Urinary bladder (tissue), 4 donors: ENCODE measurements around the gene DPP6. TPM values are rescaled to one million over a fixed set of nuclear protein-coding genes. Genes with fewer than 3 reads are reported as not detected.
A peak's percentile ranks its signal among the peaks of the same experiment; 100 is the strongest.
"Not testable (repeated sequence)": the region's sequence is repeated elsewhere in the genome, so short reads cannot be mapped to it uniquely, and the experiment has no call there.

Source experiments
- DNase-seq: peaks from one replicate; pipeline ENCODE4 v3.0.0-alpha.2; 2015; ENCODE audit errors: extremely low spot score
- H3K27ac ChIP-seq: one replicate; pipeline ENCODE4 v1.5.1; 2013; ENCODE audit warnings: low read depth, mild to moderate bottlenecking, moderate library complexity
- H3K36me3 ChIP-seq: one replicate; pipeline ENCODE4 v1.6.1; 2013; ENCODE audit warnings: mild to moderate bottlenecking, moderate library complexity; ENCODE audit not compliant: insufficient read depth
- H3K4me1 ChIP-seq: one replicate; pipeline ENCODE4 v1.6.1; 2013; ENCODE audit warnings: mild to moderate bottlenecking, moderate library complexity; ENCODE audit not compliant: insufficient read depth
- H3K4me3 ChIP-seq: one replicate; pipeline ENCODE4 v1.5.1; 2013; ENCODE audit warnings: low read depth, low read length
- WGBS: extraction: QIAGEN DNeasy Blood & Tissue Kit; methylation state at CpG from one replicate; pipeline ENCODE4 v1.1.7; 2013; 5-methylcytosine and 5-hydroxymethylcytosine counted together
- polyA plus RNA-seq: library from polyadenylated mRNA; stranded (reverse); fragments of 200-250 nt; gene quantifications from one replicate; pipeline ENCODE4 v1.2.3, GENCODE V29; 2013
- total RNA-seq: library from RNA; depleted of rRNA; stranded (reverse); fragments of >200 nt; gene quantifications from one replicate; pipeline ENCODE4 v1.2.3, GENCODE V29; 2014
- donor health status: healthy with polysubstance abuse.
- donor health status: healthy.

DPP6 gene
- total and polyA plus RNA-seq, 2 donors: 1.2 to 2.4 TPM

GRCh38 chr7:154914996-154915380 lies 862.8 kb downstream of the DPP6 start:
- Histone ChIP-seq H3K36me3 (no peaks in the 10 kb centered on the region), H3K27ac (no peak overlapping the region), H3K4me1 (no peaks in the 10 kb centered on the region), H3K4me3 (no peak overlapping the region)
- DNase-seq: no peak
- WGBS: 78% methylated on average over 18 of the region's 18 CpGs

- Histone ChIP-seq H3K4me1 (no peaks in the 10 kb centered on the region), H3K27ac (no peak overlapping the region), H3K36me3 (no peaks in the 10 kb centered on the region), H3K4me3 (no peak overlapping the region)
- WGBS: 91% methylated on average over 4 of the region's 4 CpGs
- DNase-seq: no peak
Measured at GRCh38 chr7:154915600-154915999, 863.4 kb downstream of the DPP6 start.

GRCh38 chr7:154916381-154916780 lies 864.2 kb downstream of the DPP6 start:
- Histone ChIP-seq H3K4me1 (no peaks in the 10 kb centered on the region), H3K4me3 (no peak overlapping the region), H3K36me3 (no peaks in the 10 kb centered on the region), H3K27ac (no peak overlapping the region)
- no peak for DNase-seq
- WGBS: 80% methylated on average over 14 of the region's 14 CpGs

DNA sequence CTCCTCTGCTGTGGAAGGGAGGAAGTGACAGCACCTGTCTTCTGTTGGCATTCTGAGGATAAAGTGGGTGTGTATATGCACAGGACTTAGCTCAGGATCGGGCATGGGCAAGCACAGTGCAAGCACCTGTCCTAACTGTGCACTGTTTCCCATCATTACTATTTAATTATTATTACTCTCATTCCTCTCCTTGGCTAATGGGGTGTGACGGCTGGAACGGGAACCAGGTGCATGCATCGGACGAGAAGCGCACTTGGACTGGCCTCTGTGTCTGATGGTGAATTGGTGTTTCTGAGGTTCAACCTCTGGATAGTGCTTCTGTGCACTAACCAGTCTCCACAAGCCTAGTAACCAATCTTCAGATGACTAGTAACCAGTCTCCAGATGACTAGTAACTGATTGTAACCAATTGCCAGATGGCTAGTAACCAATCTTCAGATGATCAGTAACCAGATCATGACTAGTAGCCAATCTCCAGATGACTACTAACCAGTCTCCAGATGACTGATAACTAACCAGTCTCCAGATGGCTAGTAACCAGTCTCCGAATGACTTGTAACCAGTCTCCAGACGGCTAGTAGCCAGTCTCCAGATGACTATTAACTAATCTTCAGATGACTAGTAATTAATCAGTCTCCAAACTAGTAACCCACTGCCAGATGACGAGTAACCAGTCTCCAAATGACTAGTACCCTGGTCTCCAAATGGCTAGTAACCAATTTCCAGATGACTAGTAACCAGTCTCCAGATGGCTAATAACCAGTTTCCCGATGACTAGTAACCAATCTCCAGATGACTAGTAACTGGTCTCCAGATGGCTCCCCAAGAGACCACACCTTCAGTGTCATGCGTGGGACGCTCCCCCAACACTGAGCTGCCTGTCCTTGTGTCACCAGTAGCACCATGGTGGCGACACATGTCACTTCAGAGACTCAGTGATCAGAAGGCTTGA lies 864.9 kb downstream of the DPP6 start:
- DNase-seq: no peak
- Histone ChIP-seq H3K27ac (no peak overlapping the region), H3K4me1 (no peaks in the 10 kb centered on the region), H3K4me3 (no peak overlapping the region), H3K36me3 (no peaks in the 10 kb centered on the region)
- 85% methylated on average over 13 of the region's 13 CpGs for WGBS

- DNase-seq: no peak
- Histone ChIP-seq H3K4me1 (no peaks in the 10 kb centered on the region), H3K27ac (no peak overlapping the region), H3K4me3 (no peak overlapping the region), H3K36me3 (no peaks in the 10 kb centered on the region)
- WGBS: 73% methylated on average over 7 of the region's 7 CpGs
Measured at GRCh38 chr7:154917808-154918160, 865.6 kb downstream of the DPP6 start.

GRCh38 chr7:154918266-154918665 lies 866.1 kb downstream of the DPP6 start:
- H3K27ac ChIP-seq: no peak overlapping the region
- H3K4me3 ChIP-seq: no peak overlapping the region
- H3K36me3 ChIP-seq: no peaks in the 10 kb centered on the region
- WGBS: 73% methylated on average over 6 of the region's 6 CpGs
- DNase-seq: no peak
- no peaks in the 10 kb centered on the region for H3K4me1 ChIP-seq

DNA sequence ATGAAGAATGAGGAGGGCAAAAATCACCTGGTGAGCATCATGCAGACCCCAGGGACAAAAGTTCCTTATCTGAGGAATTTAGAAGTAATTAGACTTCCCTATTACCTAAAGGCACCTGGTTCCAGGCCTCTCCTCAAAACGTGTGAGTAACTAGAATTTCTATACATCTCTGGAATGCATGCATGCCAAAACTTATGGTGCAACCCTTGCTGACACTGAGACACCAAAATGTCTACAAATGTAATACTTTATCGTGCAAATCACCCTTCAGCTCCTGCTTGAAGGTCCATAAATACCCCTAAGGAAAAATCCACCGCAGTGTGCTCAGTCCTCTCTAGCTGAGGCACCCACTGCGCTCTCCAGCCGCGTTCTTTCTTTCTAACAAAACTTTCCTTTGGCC lies 866.5 kb downstream of the DPP6 start:
- WGBS: 78% methylated on average over 6 of the region's 6 CpGs
- DNase-seq: no peak
- H3K4me1 ChIP-seq: no peaks in the 10 kb centered on the region
- no peak overlapping the region for H3K27ac ChIP-seq
- no peaks in the 10 kb centered on the region for H3K36me3 ChIP-seq
- H3K4me3 ChIP-seq: no peak overlapping the region

- WGBS: 61% methylated on average over 11 of the region's 11 CpGs
- no peaks in the 10 kb centered on the region for H3K4me1 ChIP-seq
- H3K4me3 ChIP-seq: no peak overlapping the region
- no peak for DNase-seq
- H3K36me3 ChIP-seq: no peaks in the 10 kb centered on the region
- no peak overlapping the region for H3K27ac ChIP-seq
Measured at GRCh38 chr7:154919344-154920225, 867.4 kb downstream of the DPP6 start.

DNA sequence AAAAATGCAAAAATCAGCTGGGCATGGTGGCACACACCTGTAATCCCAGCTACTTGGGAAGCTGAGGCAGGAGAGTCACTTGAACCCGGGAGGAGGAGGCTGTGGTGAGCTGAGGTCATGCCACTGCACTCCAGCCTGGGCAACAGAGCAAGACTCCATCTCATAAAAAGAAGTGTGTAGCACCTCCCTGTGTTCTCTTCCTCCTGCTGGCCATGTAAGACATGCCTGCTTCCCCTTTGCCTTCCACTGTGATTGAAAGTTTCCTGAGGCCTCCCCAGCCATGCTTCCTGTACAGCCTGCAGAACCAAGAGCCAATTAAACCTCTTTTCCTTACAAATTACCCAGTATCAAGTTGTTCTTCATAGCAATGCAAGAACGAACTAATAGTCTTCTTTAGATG lies 870.3 kb downstream of the DPP6 start:
- H3K4me1 ChIP-seq, H3K27ac ChIP-seq, DNase-seq, H3K36me3 ChIP-seq, H3K4me3 ChIP-seq: not testable (repeated sequence)
- WGBS: 74% methylated on average over 2 of the region's 2 CpGs

DNA sequence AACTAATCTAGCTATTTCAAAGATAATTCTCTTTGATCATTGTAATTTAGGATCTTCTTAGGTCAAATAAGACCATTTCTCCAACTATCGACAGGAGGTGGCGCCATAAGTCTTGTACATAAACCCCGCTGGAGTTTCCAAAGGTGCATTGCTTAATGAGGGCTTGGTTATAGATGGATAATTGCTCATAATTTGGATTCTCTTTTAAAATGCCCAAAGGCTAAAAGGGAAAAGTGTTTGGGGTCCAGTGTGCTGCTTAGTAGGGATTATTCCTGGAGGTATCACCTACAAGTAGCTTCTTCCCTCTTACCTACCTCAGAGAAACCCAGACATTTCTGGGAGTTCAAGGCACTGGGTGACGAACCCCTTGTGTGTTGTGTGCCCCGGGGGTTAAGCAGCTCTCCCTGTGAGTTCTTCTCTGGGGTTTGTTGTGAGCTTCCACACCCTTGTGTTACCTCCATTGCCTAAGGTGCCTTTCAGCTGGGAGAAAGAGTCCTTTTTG lies 875.5 kb downstream of the DPP6 start:
- peak overlapping the region; percentile 55 for H3K4me3 ChIP-seq
- no peaks in the 10 kb centered on the region for H3K36me3 ChIP-seq
- no peaks in the 10 kb centered on the region for H3K4me1 ChIP-seq
- peak; percentile 67 for DNase-seq
- WGBS: 2% methylated on average over 5 of the region's 5 CpGs
- peak overlapping the region; percentile 71 for H3K27ac ChIP-seq

DNA sequence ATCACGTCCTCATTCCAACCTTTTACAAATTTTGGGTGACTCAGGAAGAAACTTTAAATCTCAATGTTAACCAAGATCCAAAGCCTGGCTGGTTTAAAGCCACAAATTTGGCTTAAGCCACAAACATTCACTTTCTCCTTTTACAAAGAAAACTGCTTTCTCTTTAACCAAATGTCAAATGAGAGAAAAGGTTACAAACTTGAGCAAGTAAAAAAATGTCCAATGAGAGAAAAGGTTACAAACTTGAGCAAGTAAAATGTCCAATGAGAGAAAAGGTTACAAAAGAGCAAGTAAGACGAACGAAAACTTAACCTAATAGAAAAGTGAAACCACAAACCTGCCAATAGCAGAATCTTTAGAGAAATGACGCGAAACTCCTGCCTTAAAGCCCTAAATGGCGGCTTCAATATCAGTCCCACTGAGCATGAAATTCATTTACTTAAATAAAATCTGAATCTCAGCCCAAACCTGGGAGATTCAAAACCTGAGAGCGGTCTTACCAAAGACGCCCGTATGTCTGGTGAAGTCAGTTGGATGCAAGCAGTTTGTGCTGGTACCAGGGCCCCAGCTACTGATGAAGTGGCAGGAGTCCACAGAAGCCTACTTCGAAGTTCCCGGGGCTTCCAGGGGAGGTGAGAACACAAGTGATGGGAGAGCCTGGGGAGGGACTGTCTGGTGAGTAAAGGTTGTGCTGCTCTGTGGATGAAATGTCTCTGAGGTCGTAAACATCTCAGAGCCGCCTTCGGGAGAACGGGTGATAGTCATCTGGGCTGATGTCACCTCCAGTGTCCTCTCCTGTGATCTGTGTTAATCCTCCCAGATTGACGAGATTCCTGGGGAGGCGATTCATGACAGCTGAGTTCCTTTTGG lies 876.2 kb downstream of the DPP6 start:
- Histone ChIP-seq H3K36me3 (no peaks in the 10 kb centered on the region), H3K4me3 (peak overlapping the region; percentile 55), H3K4me1 (no peaks in the 10 kb centered on the region), H3K27ac (peak overlapping the region; percentile 71)
- 4% methylated on average over 17 of the region's 17 CpGs for WGBS
- peak; percentile 97 for DNase-seq

DNA sequence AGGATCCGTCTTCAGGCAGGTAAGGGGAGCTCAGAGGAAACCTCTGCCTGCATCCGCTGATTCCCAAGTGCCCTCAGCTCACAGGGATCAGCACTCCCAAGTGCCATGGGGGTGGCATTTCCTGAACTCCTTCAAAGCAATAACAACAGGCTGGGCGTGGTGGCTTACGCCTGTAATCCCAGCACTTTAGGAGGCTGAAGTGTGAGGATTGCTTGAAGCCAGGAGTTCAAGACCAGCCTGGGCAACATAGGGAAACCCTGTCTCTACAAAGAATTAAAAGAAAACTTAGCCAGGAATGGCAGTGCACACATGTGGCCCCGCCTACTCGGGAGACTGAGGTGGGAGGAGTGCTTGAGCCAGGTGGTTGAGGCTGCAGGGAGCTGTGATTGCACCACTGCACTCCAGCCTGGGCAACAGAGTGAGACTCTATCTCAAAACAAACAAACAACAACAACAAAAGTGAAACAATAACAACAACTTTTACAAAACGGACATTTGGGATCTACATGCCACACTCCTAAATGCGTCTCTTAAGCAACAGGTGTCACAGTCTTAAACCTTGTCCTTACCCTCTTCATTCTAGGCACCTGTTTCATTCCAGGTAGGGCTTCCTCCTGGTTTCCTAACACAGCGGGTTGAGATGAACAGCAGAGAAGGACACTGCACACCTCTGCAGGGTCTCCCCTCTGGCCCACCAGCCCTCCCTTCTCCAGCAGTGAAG lies 877.0 kb downstream of the DPP6 start:
- Histone ChIP-seq H3K27ac (peak overlapping the region; percentile 43), H3K36me3 (no peaks in the 10 kb centered on the region), H3K4me3 (peak overlapping the region; percentile 51), H3K4me1 (no peaks in the 10 kb centered on the region)
- no peak for DNase-seq
- 61% methylated on average over 9 of the region's 9 CpGs for WGBS
